Thyroid gland (tissue), 4 donors: ENCODE data around the gene ARHGAP12.

Source experiments
- CTCF ChIP-seq, 6 experiments: fragments of 200-600 bp in 3 of 6; fragments of 450-650 bp in 3 of 6; sonication (generic) in 3 of 6; IDR thresholded peaks; one replicate each; pipeline ENCODE4 v1.5.1; 2016 to 2019; ENCODE audit warnings: antibody characterized with exemption in 6 of 6, mild to moderate bottlenecking in 2 of 6, inconsistent platforms in 1 of 6, moderate library complexity in 1 of 6
- POLR2A ChIP-seq, 2 donors: fragments of 450-650 bp; IDR thresholded peaks; one replicate each; pipeline ENCODE4 v1.6.1; 2017; ENCODE audit warnings: antibody characterized with exemption in 2 of 2, mild to moderate bottlenecking in 2 of 2, moderate library complexity in 1 of 2

DNA sequence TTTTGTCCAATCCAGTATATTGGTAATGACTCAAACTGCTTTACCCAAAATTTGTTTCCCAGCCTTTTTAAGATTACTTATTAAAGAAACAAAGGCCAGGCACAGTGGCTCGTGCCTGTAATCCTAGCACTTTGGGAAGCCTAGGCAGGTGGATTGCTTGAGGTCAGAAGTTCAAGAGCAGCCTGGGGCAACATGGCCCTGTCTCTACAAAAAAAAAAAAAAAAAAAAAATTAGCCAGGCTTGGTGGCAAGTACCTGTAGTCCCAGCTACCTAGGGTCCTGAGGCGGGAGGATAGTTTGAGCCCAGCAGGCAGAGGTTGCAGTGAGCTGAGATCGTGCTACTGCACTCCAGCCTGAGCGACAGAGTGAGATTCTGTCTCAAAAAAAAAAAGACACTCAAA, 7.0 kb upstream of the ARHGAP12 start:
- TF ChIP-seq CTCF (IDR thresholded peaks at IDR 0.05) (no peak), POLR2A (IDR thresholded peaks at IDR 0.05) (no peak)
